ENCODE data around the gene SPPL2A.
"Not testable (repeated sequence)": the region's sequence is repeated elsewhere in the genome, so short reads cannot be mapped to it uniquely, and the experiment has no call there.

SPPL2A gene

DNA sequence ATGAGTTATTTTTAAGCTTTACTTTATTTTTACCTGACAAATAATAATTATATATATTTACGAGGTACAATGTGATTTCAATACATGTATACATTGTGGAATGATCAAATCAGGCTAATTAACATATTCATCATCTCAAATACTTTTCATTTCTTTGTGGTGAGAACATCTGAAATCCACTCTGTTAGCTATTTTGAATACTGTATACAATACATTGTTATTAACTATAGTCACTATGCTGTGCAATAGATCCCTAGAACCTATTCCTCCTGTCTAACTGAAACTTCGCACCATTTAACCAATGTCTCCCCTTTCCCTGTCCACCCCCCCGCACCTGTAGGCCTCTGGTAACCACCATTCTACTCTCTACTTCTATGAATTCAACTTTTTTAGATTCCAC lies 7.9 kb upstream of the SPPL2A start:
- DNase-seq (ENCODE audit: low spot score), result no peak

DNA sequence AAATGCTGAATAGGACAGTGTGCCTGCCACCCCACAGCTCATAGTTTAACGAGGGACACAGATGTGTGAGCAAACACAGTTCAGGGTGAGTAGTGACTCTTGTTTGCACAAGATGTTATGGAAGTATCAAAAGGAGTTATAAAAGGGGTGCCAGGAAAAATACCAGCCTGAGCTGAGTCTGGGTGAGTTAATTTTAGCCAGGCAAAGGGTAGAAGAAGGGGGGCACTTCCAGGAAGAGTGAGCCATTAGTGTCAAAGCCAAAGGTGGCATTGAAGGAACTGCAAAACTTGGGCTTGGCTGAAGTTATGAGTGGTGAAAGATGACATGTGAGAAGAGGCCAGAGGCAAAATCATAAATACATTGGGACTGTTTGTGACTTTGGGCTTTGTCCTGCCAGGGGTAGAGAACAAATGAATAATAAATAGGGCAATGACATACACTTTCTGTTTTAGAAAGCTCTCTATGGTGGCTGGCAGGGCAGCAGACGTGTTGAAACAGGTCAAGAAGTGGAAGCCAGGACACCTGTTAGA lies 1.9 kb upstream of the SPPL2A start:
- DNase-seq (ENCODE audit: low spot score), result no peak

DNA sequence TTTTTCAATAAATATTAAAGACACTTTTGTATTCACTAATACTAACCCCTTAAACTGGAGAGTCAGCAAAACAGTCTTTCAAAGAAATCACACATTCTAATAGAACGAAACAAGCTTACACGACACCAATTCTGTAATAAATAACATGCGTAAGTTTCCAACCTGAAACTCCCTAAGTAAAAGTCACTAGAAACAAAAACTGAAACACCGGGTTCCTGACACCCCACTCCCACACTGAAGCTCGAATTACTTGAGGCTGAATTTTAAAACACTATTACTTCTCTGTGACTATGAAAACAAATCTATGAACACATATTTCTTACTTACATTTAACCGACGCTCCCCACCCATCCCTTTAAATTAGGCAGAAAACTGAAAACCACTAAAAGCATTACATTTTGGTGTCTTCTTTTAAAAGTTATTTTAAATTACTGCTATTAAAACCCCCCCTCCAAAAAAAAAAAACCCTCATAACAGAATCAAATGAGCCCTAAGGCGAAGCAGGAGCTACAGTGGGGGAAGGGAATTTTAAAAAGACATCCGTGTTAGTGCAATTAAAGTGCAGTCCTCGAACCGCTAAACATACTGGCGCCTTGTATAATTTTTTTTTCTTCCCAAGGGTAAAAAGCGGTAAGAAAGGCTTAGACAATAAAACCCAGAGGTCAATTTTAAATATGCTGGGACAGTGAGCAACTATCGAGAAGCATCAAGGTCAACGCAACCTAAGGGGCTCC lies 878 bp downstream of the SPPL2A start:
- DNase-seq (ENCODE audit: low spot score), result peak; percentile 4

DNA sequence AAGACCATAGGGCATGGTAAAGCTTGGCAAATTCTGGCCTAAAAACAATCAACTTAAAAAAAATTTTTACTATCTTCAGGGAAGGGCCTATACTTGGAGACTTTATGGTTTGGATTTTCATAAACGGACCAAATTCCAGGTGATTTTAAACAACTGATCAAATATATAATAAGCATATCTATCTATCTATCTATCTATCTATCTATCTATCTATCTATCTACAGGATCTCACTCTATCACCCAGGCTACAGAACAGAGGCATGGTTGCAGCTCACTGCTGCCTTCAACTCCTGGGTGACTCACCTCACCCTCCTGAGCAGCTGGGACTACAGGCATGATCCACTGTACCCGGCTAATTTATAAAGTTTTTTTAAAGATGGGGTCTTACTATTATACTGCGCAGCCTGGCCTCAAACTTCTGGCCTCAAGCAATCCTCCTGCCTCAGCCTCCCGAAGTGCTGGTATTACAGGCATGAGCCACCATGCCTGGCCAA lies 6.7 kb downstream of the SPPL2A start:
- DNase-seq (ENCODE audit: low spot score), result no peak

DNA sequence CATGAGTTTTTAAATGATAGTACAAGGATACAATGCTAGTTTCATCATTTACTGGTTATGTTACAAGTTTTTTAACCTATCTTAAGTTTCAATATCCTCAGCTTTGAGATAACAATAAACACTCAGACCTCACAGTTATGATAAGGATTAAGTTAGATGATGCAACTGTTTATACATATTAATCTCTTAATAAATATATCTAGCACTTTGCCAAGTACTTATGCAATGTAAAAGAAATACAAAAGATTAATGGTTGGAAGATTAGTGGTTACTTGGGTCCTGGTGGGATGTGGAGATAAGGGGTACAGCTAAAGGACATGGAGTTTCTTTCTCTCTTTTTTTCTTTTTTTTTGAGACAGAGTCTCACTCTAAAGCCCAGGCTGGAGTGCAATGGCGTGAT lies 12.0 kb downstream of the SPPL2A start:
- DNase-seq (ENCODE audit: low spot score), result no peak

DNA sequence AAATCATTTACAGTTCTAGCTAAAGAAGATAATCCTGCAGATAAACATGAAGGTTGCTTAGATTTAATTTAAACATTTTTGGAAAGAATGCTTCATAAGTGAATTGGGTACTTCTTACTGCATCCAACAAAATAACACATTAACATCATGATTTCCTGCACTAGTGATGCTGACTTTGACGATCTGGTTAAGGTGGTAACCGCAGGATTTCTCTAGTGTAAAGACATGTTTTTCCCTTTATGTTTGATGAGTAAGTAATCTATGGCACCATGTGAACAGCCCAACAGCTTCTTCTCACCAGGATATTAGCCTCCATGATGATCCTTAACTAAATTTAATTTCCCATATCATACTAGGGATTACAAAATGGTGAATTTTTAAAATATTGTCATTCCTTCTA lies 14.1 kb downstream of the SPPL2A start:
- DNase-seq (ENCODE audit: low spot score), result no peak

DNA sequence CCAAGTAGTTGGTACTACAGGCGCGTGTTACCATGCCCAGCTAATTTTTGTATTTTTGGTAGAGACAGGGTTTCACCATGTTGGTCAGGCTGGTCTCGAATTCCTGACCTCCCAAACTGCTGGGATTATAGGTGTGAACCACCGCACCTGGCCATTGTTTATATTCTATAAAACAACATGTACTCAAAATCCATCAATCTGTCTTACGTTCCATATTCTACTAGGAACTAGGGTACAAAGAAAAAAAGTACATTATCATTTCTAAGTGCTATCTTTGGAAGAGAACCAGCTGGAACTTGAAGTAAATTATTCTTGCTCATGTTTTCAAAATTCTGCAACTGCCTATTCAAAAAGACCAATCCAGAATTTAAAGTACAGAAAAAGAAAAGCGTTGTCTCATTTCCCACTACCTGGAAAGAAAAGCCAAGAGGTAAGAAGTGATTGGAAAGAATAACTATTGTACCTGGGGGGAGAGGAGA lies 15.2 kb downstream of the SPPL2A start:
- DNase-seq (ENCODE audit: low spot score), result no peak

DNA sequence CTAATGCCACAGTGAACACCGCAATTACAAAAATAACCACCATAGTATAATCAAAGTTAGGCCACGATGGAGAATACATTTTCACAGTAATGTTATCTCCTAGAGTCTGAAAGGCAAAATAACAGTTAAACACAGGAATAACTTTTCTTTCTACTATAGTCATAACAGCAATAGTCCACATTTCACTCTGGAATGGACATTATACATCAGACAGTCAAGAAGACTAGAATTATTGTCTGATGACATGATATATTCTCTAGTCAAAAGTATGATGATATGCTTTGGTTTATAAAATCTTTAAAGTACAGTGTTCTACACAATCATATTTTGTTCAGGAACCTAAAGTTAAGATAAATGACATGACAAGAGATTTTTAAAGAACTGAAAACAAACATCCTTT lies 18.0 kb downstream of the SPPL2A start:
- no peak for DNase-seq (ENCODE audit: low spot score)

DNA sequence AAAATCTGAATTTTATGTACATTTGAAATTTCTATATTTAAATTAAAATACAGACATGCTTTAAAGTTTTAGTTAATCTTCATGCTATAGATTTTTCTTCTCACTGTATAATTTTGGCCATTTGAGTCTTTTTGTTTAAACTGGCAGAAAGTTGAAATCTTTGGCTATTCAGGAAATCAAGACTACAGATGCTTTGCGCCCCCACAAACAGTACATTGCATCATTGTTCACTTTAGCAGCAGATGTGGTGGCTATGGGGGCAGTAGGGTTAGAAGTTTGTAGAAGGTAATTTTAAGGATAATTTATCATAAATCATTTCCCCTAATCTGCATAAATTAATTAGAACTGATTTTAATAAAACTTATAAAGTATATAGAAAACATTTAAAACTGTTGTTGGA lies 20.9 kb downstream of the SPPL2A start:
- DNase-seq (ENCODE audit: low spot score), result no peak

DNA sequence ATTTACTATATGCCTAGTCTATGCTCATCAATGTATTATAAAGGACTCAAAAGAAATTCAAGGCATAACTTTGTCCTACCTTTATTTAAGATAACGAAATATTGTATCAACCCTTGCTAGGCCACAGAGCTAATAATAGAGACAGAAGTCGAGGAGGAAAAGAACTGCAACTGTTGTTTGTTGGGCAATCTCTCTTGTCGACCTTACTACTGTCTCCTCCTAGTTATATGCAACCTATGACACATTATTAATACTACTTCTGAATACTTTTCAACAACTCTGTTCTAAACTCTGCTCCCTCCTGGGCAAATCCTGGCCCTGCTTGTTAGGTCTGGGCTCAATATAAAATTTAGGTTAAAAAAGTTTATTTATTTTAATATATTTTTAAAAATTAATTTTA lies 24.6 kb downstream of the SPPL2A start:
- DNase-seq (ENCODE audit: low spot score), result no peak

DNA sequence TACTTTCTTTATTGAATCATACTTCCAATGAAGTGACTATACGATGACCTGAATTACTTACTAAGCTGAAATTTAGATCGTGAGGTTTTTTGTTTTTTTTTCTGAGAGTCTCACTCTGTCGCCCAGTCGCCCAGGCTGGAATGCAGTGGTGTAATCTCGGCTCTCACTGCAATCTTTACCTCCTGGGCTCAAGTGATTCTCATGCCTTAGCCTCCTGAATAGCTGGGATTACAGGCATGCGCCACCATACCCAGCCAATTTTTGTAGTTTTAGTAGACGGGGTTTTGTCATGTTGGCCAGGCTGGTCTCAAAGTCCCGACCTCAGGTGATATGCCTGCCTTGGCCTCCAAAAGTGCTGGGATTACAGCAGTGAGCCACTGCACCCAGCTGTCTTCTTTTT lies 28.7 kb downstream of the SPPL2A start:
- no peak for DNase-seq (ENCODE audit: low spot score)

DNA sequence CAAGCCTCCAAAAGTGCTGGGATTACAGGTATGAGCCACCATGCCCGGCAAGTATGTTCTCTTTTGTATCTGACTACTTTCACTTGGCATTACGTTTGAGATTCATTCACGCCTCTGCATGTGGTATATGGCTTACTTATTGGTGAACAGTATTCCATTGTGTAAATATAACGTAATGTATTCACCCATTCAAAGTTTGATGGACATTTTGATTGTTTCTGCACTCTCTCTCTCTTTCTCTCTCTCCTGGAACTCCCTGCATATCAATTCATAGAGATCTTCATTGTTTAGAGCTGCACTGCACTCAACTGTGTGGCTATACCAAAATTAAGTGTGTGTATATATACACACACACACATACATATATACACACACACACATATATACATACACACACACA lies 30.4 kb downstream of the SPPL2A start:
- peak; percentile 19 for DNase-seq (ENCODE audit: low spot score)

DNA sequence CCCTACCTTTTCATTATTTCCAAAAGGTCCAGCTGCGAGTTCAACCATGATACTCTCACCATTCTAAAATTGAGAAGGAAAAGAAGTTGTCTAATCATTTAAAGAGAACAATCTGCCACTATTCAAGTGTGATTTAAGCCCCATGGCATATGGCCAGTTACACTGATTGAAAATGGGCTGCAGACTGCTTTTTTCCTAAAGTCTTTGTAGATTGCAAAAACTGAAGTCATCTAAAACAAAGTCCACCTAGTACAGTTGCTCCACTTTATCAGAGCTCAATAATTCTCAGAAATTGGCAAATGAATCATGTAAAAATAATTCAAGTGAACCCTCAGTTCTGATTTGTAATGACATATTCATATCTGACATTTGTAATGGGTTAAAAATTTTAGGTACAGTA lies 39.2 kb downstream of the SPPL2A start:
- DNase-seq (ENCODE audit: low spot score), result no peak

DNA sequence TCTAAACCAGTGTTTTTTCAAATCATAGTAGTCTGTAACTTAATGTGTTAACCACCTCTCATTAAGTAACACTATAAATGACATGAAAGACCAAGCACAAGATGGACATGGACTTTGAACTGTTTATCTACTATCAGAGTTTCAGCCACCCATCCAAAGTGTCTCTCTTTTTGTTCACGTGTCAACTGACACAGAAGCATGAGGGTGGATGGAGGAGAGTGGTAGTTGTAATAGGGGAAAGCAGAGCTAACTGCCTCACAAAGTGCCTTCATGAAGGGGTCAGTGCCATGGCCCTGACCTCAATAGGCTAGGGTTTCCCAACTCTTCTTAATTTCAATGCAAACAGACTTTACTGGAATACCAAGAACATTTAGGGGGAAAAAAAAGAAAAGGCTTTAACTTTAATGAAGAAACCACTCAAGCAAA lies 46.8 kb downstream of the SPPL2A start:
- DNase-seq (ENCODE audit: low spot score), result no peak

DNA sequence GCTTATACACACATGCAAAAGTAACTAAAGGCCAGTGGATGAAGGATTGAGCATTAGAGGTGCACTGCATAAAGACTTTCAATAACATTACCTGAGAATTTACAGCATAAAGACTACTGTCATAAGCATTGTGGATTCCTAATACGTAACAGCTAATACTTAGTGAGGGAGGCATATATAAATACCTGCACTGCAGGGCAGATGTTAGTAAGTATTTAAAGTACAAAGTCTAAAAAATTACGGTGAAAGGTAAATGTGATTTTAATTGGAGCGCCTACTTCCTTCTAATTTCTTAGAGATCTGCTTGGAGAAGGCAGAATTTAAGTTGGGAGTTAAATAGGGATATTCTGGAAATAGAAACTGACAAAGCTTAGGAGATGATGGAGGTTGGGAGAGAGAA lies 53.5 kb downstream of the SPPL2A start:
- no peak for DNase-seq (ENCODE audit: low spot score)

DNA sequence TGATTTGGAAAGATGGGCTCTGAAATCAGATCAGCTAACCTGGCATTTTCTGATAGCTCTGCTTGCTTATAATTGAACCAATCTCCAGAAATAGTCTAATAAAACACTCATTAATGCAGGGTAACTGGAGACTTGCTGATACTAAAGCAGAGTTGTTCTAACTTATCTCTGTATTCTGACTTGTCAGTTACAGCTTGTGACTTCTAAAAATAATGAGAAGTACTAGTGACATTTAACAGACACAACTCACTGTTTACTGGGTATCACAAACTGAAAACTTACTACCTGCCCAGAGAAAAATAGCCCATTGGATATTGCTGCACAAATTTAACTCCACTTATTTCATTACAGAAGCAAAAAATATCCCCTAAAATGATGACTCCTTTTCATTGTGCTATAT lies 54.9 kb downstream of the SPPL2A start:
- DNase-seq (ENCODE audit: low spot score), result no peak

DNA sequence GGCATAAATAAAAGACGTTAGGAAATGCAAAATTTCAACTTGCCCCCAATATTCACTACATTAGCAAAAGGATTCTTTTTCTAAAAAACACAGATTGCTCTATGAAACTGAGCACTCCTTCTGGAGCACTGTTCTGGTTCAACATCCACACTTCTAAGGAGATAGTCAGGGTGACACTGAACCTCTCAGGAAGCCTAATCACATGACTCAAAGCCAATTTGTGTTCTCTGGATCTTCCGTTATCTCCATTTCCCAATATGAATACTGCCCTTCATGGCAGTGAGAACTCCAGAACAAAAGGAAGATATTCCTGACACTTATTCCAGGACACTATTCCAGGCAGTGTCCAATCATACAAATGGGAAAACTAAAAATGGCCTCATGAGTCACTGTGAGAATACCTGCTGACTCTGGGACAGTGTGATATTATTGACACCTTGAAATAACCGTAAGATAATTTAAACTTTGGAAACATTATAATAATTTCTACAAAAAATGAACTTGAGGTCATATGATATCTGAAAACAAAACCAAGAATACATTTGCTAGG lies 57.6 kb downstream of the SPPL2A start:
- DNase-seq (ENCODE audit: low spot score), result no peak

DNA sequence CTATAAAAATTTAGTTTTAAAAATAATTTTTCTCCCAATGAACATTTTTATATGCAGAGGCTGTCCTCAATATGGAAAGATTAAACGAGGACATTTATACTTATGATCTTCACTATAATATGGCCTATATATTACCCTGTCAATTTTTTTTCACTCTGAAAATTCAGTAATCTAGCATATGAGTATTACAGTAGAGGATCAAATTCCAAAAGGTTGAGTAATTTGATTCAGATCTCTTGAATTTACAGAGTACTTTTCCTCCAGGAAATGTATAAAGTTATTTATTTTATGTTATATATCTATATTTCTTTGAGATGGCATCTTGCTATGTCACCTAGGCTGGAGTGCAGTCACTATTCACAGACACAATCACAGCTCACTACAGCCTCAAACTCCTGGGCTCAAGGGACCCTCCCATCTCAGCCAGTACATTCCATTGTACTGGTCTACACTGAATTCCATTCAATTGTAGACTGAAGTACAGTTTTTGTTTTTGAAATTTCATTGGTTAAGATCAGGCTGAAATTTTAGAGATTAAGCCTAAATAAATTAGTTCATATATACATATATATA lies 62.7 kb downstream of the SPPL2A start:
- DNase-seq (ENCODE audit: low spot score), result no peak

DNA sequence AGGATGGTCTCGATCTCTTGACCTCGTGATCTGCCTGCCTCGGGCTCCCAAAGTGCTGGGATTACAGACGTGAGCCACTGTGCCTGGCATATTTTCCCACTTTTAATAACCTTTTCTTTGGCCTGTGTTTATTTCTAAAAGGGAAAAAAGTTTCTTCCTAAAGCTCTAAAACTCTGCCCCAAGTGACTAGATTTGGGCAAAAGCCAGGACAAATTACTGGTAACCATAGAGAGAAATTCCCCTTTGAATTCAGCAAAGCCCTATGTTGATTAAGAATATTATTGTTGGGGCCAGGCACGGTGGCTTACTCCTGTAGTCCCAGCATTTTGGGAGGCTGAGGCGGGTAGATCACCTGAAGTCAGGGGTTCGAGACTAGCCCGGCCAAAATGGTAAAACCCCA lies 67.4 kb downstream of the SPPL2A start:
- DNase-seq (ENCODE audit: low spot score), result no peak

DNA sequence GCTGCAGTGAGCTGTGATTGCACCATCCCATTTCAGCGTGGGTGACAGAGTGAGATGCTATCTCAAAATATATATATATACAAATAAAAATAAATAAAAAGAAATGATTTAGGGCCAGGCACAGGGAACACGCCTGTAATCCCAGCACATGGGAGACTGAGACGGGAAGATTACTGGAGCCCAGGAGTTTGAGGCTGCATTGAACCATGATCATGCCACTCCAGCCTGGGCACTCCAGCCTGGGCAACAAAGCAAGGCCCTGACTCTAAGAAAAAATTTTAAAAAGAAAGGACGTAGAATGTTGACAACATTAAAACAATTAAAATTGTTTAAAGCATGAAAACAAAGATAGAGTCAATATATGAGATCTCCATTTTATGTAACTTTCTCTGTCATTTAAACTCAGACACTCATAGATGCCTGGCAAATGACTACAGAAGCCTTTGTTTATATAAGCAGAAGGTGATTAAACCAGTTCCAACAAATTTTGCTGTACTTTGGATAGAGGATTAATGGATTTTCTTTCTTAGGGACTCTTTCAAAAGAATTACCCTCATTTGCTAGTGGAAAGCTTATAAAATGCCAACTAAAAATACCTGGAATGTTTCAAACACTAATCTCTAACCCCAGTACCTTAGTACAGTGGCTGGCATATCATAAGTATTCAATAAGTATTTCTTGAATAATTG lies 68.3 kb downstream of the SPPL2A start:
- no peak for DNase-seq (ENCODE audit: low spot score)

DNA sequence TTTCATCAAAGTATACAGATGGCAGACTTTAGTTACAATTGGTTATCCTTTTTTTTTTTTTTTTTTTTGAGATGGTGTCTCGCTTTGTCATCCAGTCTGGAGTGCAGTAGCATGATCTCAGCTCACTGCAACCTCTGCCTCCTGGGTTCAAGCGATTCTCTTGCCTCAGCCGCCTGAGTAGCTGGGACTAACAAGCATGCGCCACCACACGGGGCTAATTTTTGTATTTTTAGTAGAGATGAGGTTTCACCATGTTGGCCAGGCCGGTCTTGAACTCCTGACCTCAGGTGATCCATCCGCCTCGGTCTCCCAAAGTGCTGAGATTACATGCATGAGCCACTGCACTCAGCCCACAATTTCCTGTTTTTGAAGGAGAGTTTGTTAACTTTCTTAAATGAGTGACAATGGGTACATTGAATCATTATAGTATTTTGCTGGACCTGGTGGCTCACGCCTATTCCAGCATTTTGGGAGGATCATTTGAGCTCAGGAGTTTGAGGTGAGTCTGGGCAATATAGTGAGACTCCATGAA lies 70.8 kb downstream of the SPPL2A start:
- not testable (repeated sequence) for DNase-seq (ENCODE audit: low spot score)

DNA sequence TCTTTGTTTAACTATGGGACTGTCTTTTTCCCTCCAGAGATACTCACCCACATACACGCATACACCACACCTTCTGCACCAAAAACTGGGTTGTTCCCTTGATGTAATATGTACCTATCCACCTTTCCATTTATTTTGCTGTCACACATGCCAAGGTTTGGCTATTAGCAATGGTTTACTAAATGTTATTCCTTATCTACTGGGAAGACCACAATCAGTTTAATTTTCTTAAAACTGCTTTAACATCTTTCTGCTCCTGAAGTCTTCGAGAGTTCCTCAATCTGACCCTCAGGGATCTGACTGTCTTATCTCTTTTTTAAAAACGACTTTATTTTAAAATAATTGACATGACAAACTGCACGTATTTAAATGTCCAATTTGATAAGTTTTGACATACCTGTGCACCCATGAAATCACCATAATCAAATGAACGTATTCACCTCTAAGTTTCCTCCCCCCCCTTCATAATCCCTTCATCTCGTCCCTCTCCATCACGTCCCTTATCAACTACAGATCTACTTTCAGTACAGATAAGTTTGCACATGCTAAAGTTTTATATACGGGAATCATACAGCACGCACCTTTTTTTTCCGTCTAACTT lies 78.1 kb downstream of the SPPL2A start:
- DNase-seq (ENCODE audit: low spot score), result no peak

Data from globus pallidus (tissue), 1 donor.